Measurements from ENCODE around the gene USP6. TPM values are rescaled to one million over a fixed set of nuclear protein-coding genes. Genes with fewer than 3 reads are reported as not detected.
A peak's percentile ranks its signal among the peaks of the same experiment; 100 is the strongest.
"Not testable (repeated sequence)": the region's sequence is repeated elsewhere in the genome, so short reads cannot be mapped to it uniquely, and the experiment has no call there.

USP6 gene
- total RNA-seq, 2 experiments from 2014 or later, result 0.04 to 0.07 TPM

GRCh38 chr17:5121186-5121841, 5.5 kb downstream of the USP6 start:
- no peak for TF ChIP-seq CTCF (IDR thresholded peaks at IDR 0.05)
- H3K27me3 Mint-ChIP-seq, result peaks cover 36% of the 10 kb centered on the region
- no peak overlapping the region for H3K27ac Mint-ChIP-seq
- no peaks in the 10 kb centered on the region for H3K36me3 Mint-ChIP-seq (ENCODE audit: low read depth)
- no peaks in the 10 kb centered on the region for H3K4me1 Mint-ChIP-seq (ENCODE audit: low read depth)
- CTCF ChIA-PET, result no interaction called here
- no peak for ATAC-seq
- POLR2A ChIA-PET, result no interaction called here
- intact Hi-C loops (cut with micrococcal nuclease), result no loop called here
- DNase-seq, result no peak
- H3K9me3 Mint-ChIP-seq, result no peaks in the 10 kb centered on the region
- no peak overlapping the region for H3K4me3 Mint-ChIP-seq

DNA sequence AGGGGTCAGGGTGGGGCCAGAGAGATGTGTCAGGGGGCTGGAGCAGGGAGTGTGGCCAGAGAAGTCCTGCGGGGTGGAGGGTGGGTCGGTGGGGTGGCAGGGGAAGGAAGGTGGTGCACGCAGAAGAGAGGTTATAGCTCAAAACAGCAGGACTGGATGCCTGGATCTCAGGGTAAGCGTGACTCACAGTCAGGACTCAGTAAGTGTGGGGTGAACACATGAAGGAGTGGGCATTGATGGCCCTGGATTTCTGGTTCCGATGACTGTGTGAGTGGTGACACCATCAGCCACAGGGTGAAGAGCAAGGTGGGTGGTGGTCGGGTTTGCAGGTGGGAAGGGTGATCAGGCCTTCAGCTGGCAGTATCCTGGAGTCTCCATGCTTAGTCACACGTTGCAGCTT, 6.2 kb downstream of the USP6 start:
- CTCF ChIA-PET; ATAC-seq; H3K9me3 Mint-ChIP-seq; H3K4me1 Mint-ChIP-seq (ENCODE audit: low read depth); intact Hi-C loops (cut with micrococcal nuclease); H3K4me3 Mint-ChIP-seq; H3K36me3 Mint-ChIP-seq (ENCODE audit: low read depth); DNase-seq; H3K27ac Mint-ChIP-seq: not testable (repeated sequence)
- peaks cover 30% of the 10 kb centered on the region for H3K27me3 Mint-ChIP-seq
- POLR2A ChIA-PET, result interaction anchor here (0.8 to 1.1 kb wide), 3 partner anchors 10 to 19 kb away, joined by 3 read pairs; no protein-coding TSS in a partner anchor

DNA sequence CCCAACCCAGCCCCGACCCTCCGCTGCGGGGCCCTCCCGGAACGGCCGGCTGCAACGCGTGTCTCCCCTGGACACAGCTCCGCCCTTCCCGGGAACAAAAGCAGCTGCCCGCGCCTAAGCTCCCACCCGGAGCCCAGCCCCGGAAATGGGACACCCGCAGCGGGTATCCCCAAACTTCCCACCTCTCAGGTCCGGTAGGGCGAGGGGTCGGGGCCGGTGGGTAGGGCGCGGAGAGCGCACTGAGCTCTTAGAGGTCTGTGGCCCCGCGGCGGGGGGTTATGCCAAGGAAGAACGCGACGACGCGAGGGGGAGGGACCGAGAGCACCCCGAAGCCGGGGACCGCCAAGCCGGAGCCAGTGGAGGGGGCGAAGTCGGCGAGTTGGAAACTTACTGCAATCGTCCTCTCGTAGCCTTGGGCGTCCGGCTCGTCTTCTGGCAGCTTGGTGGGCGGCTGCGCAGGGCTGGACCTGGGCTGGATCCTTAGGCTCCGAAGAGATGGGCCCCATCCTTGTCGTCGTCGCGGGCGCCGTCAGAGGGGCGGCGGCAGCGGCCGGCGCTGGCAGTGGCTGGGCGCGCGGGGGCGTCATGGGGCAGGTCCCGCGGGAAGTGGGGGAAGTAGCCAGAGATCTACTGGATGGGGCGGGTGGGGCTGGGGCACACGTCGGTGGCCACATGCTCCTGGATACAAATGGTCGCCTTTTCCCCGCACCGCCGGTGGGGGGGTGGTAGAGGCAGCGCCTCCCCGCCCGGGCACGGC, 6.9 kb downstream of the USP6 start:
- Mint-ChIP-seq H3K36me3 (ENCODE audit: low read depth) (no peaks in the 10 kb centered on the region), H3K4me1 (ENCODE audit: low read depth) (no peaks in the 10 kb centered on the region), H3K4me3 (no peak overlapping the region), H3K9me3 (no peaks in the 10 kb centered on the region), H3K27ac (no peak overlapping the region), H3K27me3 (peaks cover 31% of the 10 kb centered on the region)
- intact Hi-C loops (cut with micrococcal nuclease), result no loop called here
- ATAC-seq (peak; percentile 69), DNase-seq (peak; percentile 25)
- CTCF ChIA-PET, result no interaction called here
- TF ChIP-seq CTCF (IDR thresholded peaks at IDR 0.05), result no peak
- POLR2A ChIA-PET, result interaction anchor here (0.8 to 1.1 kb wide), 3 partner anchors 10 to 18 kb away, joined by 3 read pairs; no protein-coding TSS in a partner anchor

- Mint-ChIP-seq H3K9me3 (no peaks in the 10 kb centered on the region), H3K27ac (no peak overlapping the region), H3K4me1 (ENCODE audit: low read depth) (no peaks in the 10 kb centered on the region), H3K36me3 (ENCODE audit: low read depth) (no peaks in the 10 kb centered on the region), H3K27me3 (peaks cover 31% of the 10 kb centered on the region), H3K4me3 (no peak overlapping the region)
- CTCF ChIA-PET, result no interaction called here
- intact Hi-C loops (cut with micrococcal nuclease), result no loop called here
- TF ChIP-seq CTCF (IDR thresholded peaks at IDR 0.05), result no peak
- POLR2A ChIA-PET, result no interaction called here
- ATAC-seq, result no peak
- no peak for DNase-seq
Observed at GRCh38 chr17:5123343-5124124, 7.7 kb downstream of the USP6 start.

DNA sequence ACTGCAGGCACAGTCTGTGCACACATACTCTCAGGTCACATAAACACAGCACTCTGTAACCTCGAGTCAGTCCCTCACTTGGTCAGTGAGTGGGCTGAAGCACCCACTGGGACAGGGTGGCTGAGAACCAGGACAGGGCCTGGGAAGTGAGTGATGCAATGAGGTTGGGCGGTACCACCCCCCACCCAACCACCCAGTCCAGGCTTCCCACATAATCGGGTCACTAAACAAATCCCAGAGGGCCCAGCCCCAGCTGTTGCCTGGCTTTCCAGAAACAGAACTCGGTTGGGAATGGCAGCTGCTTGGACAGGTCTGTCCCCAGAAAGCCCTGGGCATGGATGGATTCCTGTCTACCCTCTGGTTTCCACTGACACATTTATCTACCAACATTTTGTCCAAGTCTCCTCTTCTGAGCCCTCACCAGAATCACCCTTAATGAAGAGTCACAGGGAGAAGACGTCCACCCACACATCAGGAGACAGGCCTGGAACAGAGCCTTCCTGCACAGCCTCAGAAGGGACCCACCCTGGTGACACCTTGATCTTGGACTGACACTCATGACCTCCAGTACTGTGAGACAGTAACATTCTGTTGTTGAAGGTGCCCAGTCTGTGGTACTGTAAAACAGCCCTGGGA, 8.4 kb downstream of the USP6 start:
- H3K27ac Mint-ChIP-seq; ATAC-seq; CTCF ChIA-PET; H3K9me3 Mint-ChIP-seq; intact Hi-C loops (cut with micrococcal nuclease); POLR2A ChIA-PET; H3K36me3 Mint-ChIP-seq (ENCODE audit: low read depth); H3K4me3 Mint-ChIP-seq; H3K4me1 Mint-ChIP-seq (ENCODE audit: low read depth); DNase-seq: not testable (repeated sequence)
- peaks cover 31% of the 10 kb centered on the region for H3K27me3 Mint-ChIP-seq

- H3K4me1 Mint-ChIP-seq (ENCODE audit: low read depth); H3K4me3 Mint-ChIP-seq; H3K9me3 Mint-ChIP-seq; CTCF ChIA-PET; DNase-seq; H3K27ac Mint-ChIP-seq; H3K36me3 Mint-ChIP-seq (ENCODE audit: low read depth); intact Hi-C loops (cut with micrococcal nuclease); ATAC-seq; POLR2A ChIA-PET: not testable (repeated sequence)
- peaks cover 31% of the 10 kb centered on the region for H3K27me3 Mint-ChIP-seq
Observed at GRCh38 chr17:5124896-5125295, 9.1 kb downstream of the USP6 start.

Measured in activated CD8-positive, alpha-beta T cell treated with anti-CD3 and anti-CD28 coated beads for 36 hours (primary cell).